ENCODE results near the gene MYO5C.
A peak's percentile ranks its signal among the peaks of the same experiment; 100 is the strongest.

MYO5C gene

GRCh38 chr15:52213206-52213605 lies 82.4 kb downstream of the MYO5C start:
- no peak for DNase-seq (ENCODE audit: low read depth)

GRCh38 chr15:52208306-52208946 lies 87.2 kb downstream of the MYO5C start:
- DNase-seq (ENCODE audit: low read depth): peak; percentile 48

DNA sequence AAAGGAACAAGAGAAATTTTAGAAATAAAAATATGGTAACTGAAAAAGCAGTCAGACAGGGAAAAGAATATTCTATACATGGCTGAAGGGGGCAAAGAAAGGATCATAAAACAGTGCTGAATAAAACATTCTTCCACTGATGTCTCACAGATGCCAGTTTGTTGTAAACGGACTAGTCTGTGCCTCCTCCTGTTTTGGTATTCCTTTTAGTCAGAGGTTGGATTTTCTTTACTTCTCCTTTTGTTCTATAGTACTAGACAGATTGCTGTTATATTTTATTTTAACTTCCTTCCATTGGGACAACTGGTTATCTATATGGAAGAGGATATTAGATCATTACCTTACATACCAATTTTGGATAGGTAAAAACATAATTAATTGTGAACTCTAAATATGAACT lies 88.4 kb downstream of the MYO5C start:
- DNase-seq (ENCODE audit: low read depth): no peak

- no peak for DNase-seq (ENCODE audit: low read depth)
These were observed 89.2 kb downstream of the MYO5C start for GRCh38 chr15:52206446-52206845.

- no peak for DNase-seq (ENCODE audit: low read depth)
These were observed 90.9 kb downstream of the MYO5C start for GRCh38 chr15:52204657-52205056.

DNA sequence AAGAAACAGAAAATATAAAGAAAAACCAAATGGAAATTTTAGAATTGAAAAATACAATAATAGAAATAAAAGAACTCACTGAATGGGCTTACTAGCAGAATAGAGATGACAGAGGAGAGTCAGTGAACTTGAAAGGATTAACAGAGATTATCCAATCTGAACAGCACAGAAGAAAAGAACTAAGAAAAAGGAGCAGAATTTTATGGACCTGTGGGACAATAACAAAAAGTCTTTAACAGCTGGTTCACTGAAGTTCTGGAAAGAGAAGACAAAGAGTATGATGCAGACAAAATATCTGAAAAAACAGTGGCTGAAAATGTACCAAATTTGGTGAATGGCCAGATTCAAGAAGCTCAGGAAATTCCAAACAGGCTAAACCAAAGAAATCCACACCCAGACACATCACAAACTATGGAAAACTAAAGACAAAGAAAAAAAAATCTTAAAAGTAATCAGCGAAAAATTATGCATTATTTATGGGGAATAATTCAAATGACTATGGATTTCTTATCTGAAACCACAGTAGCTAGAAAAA lies 94.7 kb downstream of the MYO5C start:
- no peak for DNase-seq (ENCODE audit: low read depth)

- no peak for DNase-seq (ENCODE audit: low read depth)
These were observed 96.3 kb downstream of the MYO5C start for GRCh38 chr15:52199271-52199670.

DNA sequence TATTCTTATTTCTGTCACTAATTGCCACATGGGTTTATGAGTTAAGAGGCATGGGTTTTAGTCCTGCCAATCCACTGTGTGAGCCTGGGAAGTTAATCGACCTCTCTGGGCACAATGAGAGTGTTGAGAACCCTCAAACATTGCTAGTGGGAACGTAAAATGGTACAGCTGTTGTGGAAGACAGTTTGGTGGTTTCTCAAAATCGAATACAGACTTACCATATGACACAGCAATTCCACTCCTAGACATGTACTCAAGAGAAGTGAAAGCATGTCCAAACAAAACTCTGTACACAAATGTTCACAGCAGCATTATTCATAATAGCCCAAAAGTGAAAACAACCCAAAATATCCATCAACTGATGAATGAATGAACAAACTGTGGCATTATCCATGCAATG lies 98.7 kb downstream of the MYO5C start:
- DNase-seq (ENCODE audit: low read depth): no peak

DNA sequence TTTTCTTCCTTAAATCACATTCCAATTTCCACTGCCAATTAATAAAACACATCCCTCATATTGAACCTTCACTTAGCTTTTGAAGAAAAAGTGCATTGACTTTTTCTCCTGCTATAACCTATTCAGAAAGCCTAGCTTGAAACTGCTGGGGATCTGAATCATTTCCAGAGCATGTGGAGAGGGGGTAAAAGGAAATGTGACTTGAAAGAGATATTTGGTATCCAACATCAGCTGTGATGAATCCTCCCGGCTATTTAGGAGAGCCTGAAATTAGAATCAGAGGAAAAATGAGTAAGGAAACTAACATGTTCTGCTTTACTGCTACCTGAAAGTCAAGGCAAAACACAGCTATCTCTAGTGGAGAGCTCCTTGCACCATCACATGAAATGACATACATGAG lies 101.8 kb downstream of the MYO5C start:
- DNase-seq (ENCODE audit: low read depth): no peak

GRCh38 chr15:52193321-52193720 lies 102.3 kb downstream of the MYO5C start:
- DNase-seq (ENCODE audit: low read depth): no peak

DNA sequence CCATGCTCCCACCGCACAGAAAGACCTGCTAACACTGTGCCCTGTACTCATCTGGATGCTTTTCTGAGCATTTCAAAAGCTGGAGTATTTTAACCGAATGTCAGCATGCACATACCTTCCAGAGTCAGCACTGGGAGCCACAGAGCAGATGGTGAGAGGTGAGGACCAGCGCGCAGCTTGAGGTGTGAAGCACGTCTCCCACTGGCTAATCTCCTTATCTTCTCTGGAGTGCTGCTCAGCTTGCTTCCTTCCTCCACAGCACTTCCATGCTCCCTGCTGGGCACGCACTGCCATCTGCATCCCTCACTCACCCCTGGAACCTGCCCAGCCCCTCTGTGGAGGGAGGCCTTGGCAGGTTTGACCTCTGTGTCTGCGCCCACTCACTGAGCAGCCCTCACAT lies 104.4 kb downstream of the MYO5C start, which contains the start of gene GNB5:
Gene GNB5 (minus strand): TSS at position 186 of the 400 bp plus-strand sequence. CDS start 6,716 bp downstream, outside the sequence.
- no peak for DNase-seq (ENCODE audit: low read depth)

- DNase-seq (ENCODE audit: low read depth): no peak
These were observed 108.7 kb downstream of the MYO5C start for GRCh38 chr15:52186651-52187486.

DNA sequence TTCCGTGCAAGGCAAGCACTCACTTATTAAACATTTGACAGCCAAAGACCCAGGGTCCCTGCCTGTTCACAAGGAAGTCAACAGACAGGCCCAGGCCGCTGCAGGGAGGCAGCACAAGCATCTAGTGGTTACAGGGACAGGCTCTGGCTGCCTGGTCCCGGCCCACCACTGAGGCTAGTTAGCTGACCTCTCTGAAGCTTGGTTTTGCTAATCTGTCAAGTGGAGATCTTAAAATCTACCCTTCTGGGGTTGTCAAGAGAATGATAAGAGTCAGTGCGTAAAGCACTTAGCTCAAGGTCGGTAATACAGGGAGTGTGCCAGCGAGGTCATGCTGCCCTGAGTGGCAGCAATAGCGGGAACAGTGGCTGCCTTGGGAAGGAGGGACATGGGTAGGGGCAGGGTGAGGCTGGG lies 110.4 kb downstream of the MYO5C start:
- no peak for DNase-seq (ENCODE audit: low read depth)

DNA sequence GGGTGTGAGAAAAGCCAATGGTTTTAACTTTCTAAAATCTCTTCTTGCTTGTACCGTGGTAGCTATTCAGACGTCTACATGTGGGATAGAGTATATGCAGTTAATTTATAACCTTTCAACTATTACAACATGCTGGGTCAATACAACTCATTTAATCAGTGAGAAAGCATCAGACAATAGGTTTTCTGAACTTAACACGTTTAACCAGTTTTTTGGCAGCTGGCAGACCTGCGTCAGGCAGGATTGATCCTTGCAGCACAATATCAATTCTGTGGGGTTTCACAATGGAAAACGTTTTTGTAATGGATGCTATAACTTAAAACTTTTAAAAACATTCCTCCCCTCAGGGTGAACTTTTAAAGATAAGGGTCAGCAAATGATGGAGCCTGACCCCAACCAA lies 110.9 kb downstream of the MYO5C start:
- no peak for DNase-seq (ENCODE audit: low read depth)

GRCh38 chr15:52183562-52184173 lies 111.9 kb downstream of the MYO5C start:
- DNase-seq (ENCODE audit: low read depth): peak; percentile 13

- DNase-seq (ENCODE audit: low read depth): no peak
These were observed 113.4 kb downstream of the MYO5C start for GRCh38 chr15:52181938-52182780.

DNA sequence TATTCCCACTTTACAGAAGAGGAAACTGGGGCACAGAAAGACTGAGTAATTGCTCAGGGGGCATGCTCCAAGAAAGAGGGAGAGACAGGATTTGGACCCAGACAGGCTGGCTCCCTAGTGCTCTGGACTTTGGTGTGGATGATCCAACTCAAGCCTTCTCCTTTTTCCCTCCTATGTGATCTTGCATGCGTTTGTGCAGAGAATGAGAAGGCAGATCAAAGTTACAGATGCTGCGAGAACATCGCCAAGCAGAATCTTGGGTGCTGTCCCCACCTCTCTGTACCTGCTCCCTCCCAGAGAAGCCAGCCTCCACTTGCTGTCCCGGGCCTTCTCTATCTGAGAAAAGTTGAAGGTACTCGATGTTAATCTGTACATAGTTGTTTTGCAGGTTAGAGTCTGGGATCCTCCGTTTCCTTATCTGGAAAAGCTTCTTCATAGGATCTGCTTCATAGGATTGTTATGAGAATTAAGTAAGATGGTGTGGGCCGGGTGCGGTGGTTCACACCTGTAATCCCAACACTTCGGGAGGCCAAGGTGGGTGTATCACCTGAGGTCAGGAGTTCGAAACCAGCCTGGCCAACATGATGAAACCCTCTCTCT lies 114.7 kb downstream of the MYO5C start:
- DNase-seq (ENCODE audit: low read depth): no peak

DNA sequence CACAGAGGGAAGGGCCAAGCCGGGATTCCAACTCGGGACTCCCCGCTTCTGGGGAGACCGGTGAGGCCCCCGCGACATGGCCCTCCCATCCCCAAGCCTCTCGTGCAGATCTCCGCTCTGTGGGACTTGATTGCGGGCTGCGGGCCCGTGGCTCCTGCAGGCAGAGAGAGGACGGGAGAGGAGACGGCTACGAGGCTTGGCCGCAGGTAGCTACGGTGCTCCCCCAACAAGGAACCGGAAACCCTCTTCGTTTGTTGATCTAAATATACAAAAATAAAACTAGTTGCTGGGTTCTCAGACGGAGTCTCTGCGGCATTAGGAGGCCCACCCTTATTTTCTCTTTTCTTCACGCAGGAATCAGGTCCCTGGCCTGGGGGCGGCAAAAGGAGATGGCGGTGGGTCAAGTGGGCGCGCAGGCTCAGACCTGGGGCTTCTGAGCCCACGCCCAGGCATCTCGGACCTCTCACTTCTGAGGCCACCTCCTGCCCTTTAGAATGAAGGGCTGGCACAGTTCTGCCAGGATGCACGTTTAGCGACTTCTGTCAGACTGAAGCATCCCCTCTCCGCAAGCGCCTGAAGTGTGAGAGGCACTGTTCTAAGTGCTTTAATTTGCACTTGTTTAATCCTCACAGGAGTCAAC lies 115.3 kb downstream of the MYO5C start:
- no peak for DNase-seq (ENCODE audit: low read depth)

DNA sequence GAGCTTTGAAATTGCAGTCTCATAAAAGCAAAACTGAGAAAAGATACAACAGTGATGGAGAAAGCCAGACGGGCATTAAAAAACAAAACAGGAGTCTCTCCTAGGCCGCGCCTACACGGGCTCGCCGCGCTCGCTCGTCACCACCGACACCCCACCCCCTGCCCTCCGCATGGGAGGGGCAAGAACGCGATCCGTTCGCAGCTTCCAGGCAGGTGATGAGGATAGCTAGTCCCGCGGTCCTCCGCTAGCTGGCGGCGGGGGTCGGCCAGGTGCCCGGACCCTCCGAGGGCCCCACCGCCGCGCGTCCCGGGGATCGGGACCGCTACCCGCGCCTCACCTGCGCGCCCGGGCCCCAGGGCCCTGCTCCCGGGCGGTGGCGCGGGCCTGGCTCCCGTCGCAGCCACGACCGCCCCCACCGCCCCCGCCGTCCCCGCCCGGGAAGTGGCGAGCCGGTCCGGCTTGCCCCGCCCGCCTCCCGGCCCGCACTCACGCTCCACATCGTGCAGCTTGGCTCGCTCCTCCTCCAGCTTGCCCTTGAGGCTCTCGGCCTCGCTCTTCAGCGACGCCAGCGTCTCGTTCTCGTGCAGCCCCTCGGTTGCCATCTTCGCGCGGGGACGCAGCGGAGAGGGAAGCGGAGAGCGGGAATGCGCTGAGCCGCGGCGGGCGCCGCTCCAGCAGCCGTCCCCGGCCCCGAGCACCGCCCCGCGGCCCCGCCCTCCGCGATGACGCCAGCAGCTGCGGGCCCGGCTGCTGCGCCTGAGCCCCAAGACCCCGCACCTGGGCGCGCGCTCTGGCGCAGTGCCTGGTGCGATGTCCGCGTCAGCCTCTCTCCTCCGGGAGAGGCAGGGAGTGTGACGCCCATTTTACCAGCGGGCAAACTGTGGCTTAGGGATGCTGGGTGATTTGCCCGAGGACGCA lies 116.1 kb downstream of the MYO5C start:
- peak; percentile 53 for DNase-seq (ENCODE audit: low read depth)

DNA sequence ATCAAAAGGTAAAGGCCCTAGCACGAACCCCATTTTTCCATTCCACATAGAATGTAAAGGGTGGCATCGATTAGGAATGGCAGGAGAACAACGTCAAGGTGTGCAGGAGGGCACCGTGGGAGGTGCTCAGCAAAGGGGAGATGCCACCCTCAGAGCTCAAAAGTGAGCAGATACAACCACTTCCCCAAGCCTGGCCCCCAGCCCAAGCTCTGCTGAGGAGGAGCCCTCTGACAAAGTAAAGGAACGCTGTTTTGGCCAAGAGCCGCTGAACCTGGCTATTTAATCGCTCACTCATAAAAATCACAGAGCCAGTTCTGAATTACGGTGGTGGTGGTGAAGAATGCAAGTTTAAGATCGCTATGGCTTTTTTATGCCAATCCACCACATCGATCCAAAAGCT lies 116.8 kb downstream of the MYO5C start:
- no peak for DNase-seq (ENCODE audit: low read depth)

Measured in fibroblast of the conjunctiva (primary cell).